ENCODE results near the gene LRRC72.
A peak's percentile ranks its signal among the peaks of the same experiment; 100 is the strongest.

Gene LRRC72

GRCh38 chr7:16550671-16551070, 24.0 kb downstream of the LRRC72 start:
- Histone ChIP-seq H3K4me3 (no peak overlapping the region), H3K27me3 (no peaks in the 10 kb centered on the region), H3K36me3 (no peaks in the 10 kb centered on the region), H3K4me2 (no peak overlapping the region), H3K27ac (no peak overlapping the region), H4K20me1 (no peaks in the 10 kb centered on the region), H3K9ac (no peak overlapping the region), H3K4me1 (no peaks in the 10 kb centered on the region), H3K9me3 (peaks cover 4% of the 10 kb centered on the region; the same call in 1 of the 2 replicates)
- TF ChIP-seq Cebpa-rat (IDR thresholded peaks at IDR 0.05) = no peak

GRCh38 chr7:16554518-16555236, 28.1 kb downstream of the LRRC72 start:
- TF ChIP-seq Cebpa-rat (IDR thresholded peaks at IDR 0.05) = no peak
- no peaks in the 10 kb centered on the region for H3K27me3 ChIP-seq
- no peak overlapping the region for H3K4me2 ChIP-seq
- no peaks in the 10 kb centered on the region for H3K4me1 ChIP-seq
- H3K9me3 ChIP-seq = no peaks in the 10 kb centered on the region
- H3K36me3 ChIP-seq = no peaks in the 10 kb centered on the region
- H3K9ac ChIP-seq = no peak overlapping the region
- no peak overlapping the region for H3K27ac ChIP-seq
- H3K4me3 ChIP-seq = no peak overlapping the region
- H4K20me1 ChIP-seq = no peaks in the 10 kb centered on the region

GRCh38 chr7:16556359-16556758, 29.7 kb downstream of the LRRC72 start:
- Histone ChIP-seq H3K4me1 (no peaks in the 10 kb centered on the region), H3K9me3 (no peaks in the 10 kb centered on the region), H4K20me1 (no peaks in the 10 kb centered on the region), H3K4me2 (no peak overlapping the region), H3K9ac (no peak overlapping the region), H3K27me3 (no peaks in the 10 kb centered on the region), H3K36me3 (no peaks in the 10 kb centered on the region), H3K4me3 (no peak overlapping the region), H3K27ac (no peak overlapping the region)
- no peak for TF ChIP-seq Cebpa-rat (IDR thresholded peaks at IDR 0.05)

GRCh38 chr7:16558761-16559302, 32.2 kb downstream of the LRRC72 start:
- Histone ChIP-seq H4K20me1 (no peaks in the 10 kb centered on the region), H3K4me3 (no peak overlapping the region), H3K9ac (no peak overlapping the region), H3K4me1 (peaks cover 7% of the 10 kb centered on the region; the same call in 1 of the 2 replicates), H3K36me3 (no peaks in the 10 kb centered on the region), H3K9me3 (no peaks in the 10 kb centered on the region), H3K4me2 (no peak overlapping the region), H3K27ac (no peak overlapping the region), H3K27me3 (no peaks in the 10 kb centered on the region)
- TF ChIP-seq Cebpa-rat (IDR thresholded peaks at IDR 0.05) = no peak

GRCh38 chr7:16559497-16560179, 33.0 kb downstream of the LRRC72 start:
- H3K4me1 ChIP-seq = peaks cover 9% of the 10 kb centered on the region; the same call in 1 of the 2 replicates
- no peak overlapping the region for H3K27ac ChIP-seq

GRCh38 chr7:16561943-16562342, 35.3 kb downstream of the LRRC72 start:
- Histone ChIP-seq H3K36me3 (no peaks in the 10 kb centered on the region), H3K4me3 (no peak overlapping the region), H3K27ac (no peak overlapping the region), H3K4me1 (peaks cover 13% of the 10 kb centered on the region; the same call in 1 of the 2 replicates), H3K9me3 (no peaks in the 10 kb centered on the region), H3K4me2 (no peak overlapping the region), H4K20me1 (no peaks in the 10 kb centered on the region), H3K9ac (no peak overlapping the region), H3K27me3 (no peaks in the 10 kb centered on the region)
- no peak for TF ChIP-seq Cebpa-rat (IDR thresholded peaks at IDR 0.05)

More at GRCh38 chr7:16559497-16560179, 33.0 kb downstream of the LRRC72 start:
- H4K20me1 ChIP-seq = no peaks in the 10 kb centered on the region
- no peaks in the 10 kb centered on the region for H3K9me3 ChIP-seq
- no peaks in the 10 kb centered on the region for H3K36me3 ChIP-seq
- no peak overlapping the region for H3K4me2 ChIP-seq
- H3K9ac ChIP-seq = no peak overlapping the region
- no peaks in the 10 kb centered on the region for H3K27me3 ChIP-seq
- no peak for TF ChIP-seq Cebpa-rat (IDR thresholded peaks at IDR 0.05)
- H3K4me3 ChIP-seq = no peak overlapping the region

GRCh38 chr7:16562456-16563220, 36.0 kb downstream of the LRRC72 start:
- Histone ChIP-seq H4K20me1 (no peaks in the 10 kb centered on the region), H3K4me3 (no peak overlapping the region), H3K27ac (no peak overlapping the region), H3K4me2 (no peak overlapping the region; the same call in 1 of the 2 replicates), H3K4me1 (peaks cover 13% of the 10 kb centered on the region; the same call in 1 of the 2 replicates), H3K9ac (no peak overlapping the region), H3K36me3 (no peaks in the 10 kb centered on the region), H3K27me3 (no peaks in the 10 kb centered on the region), H3K9me3 (no peaks in the 10 kb centered on the region)
- TF ChIP-seq Cebpa-rat (IDR thresholded peaks at IDR 0.05) = no peak

GRCh38 chr7:16563281-16564022, 36.8 kb downstream of the LRRC72 start:
- Histone ChIP-seq H3K9me3 (no peaks in the 10 kb centered on the region), H3K4me3 (no peak overlapping the region), H3K27me3 (no peaks in the 10 kb centered on the region), H3K27ac (no peak overlapping the region), H3K4me2 (peak overlapping the region; percentile 60), H3K9ac (no peak overlapping the region), H3K4me1 (peaks cover 13% of the 10 kb centered on the region; the same call in 1 of the 2 replicates), H3K36me3 (no peaks in the 10 kb centered on the region), H4K20me1 (no peaks in the 10 kb centered on the region)
- no peak for TF ChIP-seq Cebpa-rat (IDR thresholded peaks at IDR 0.05)

GRCh38 chr7:16564023-16564380, 37.4 kb downstream of the LRRC72 start:
- no peaks in the 10 kb centered on the region for H3K27me3 ChIP-seq
- H3K9ac ChIP-seq = no peak overlapping the region
- H3K4me2 ChIP-seq = peak overlapping the region; percentile 60
- no peak overlapping the region for H3K27ac ChIP-seq
- no peak overlapping the region for H3K4me3 ChIP-seq
- no peaks in the 10 kb centered on the region for H3K36me3 ChIP-seq
- peaks cover 13% of the 10 kb centered on the region; the same call in 1 of the 2 replicates for H3K4me1 ChIP-seq
- no peak for TF ChIP-seq Cebpa-rat (IDR thresholded peaks at IDR 0.05)
- H3K9me3 ChIP-seq = no peaks in the 10 kb centered on the region
- H4K20me1 ChIP-seq = no peaks in the 10 kb centered on the region
